ENCODE data around the gene ADAP2.
"Not testable (repeated sequence)": the region's sequence is repeated elsewhere in the genome, so short reads cannot be mapped to it uniquely, and the experiment has no call there.

Gene ADAP2

GRCh38 chr17:30931582-30931981, 9.8 kb downstream of the ADAP2 start:
- not testable (repeated sequence) for H2BK120ac ChIP-seq (ENCODE audit: low read depth, low read length); H3K4ac ChIP-seq (ENCODE audit: low read depth, low read length); H3K79me1 ChIP-seq (ENCODE audit: low read length); H3K18ac ChIP-seq (ENCODE audit: low read length); H2BK5ac ChIP-seq (ENCODE audit: low read length); H2BK15ac ChIP-seq (replicated peaks; ENCODE audit: low read depth); H2AK5ac ChIP-seq (ENCODE audit: low read length); H3K4me1 ChIP-seq (ENCODE audit: control insufficient read depth, low read depth, low read length); DNase-seq; H4K8ac ChIP-seq (ENCODE audit: low read depth, low read length); H3K23ac ChIP-seq (ENCODE audit: low read length); H3K27me3 ChIP-seq (ENCODE audit: insufficient read depth, low read length, poor library complexity); H3K36me3 ChIP-seq (ENCODE audit: control insufficient read depth, insufficient read depth, low read length); H4K5ac ChIP-seq (ENCODE audit: low read length); H3K4me2 ChIP-seq (ENCODE audit: low read length); H3K9ac ChIP-seq (ENCODE audit: low read length); H3K27ac ChIP-seq (ENCODE audit: low read depth, low read length); H3K4me3 ChIP-seq (ENCODE audit: low read length); H3K56ac ChIP-seq (ENCODE audit: low read length); H3K79me2 ChIP-seq (ENCODE audit: control insufficient read depth, insufficient read depth, low read length)
- no CpG with 5 or more reads among the region's 8 CpGs for WGBS (ENCODE audit: extremely low coverage, insufficient coverage, low lambda C conversion rate)

GRCh38 chr17:30933966-30934365, 12.2 kb downstream of the ADAP2 start:
- no peak overlapping the region for H2AK5ac ChIP-seq (ENCODE audit: low read length)
- no peaks in the 10 kb centered on the region for H3K36me3 ChIP-seq (ENCODE audit: control insufficient read depth, insufficient read depth, low read length)
- no peak overlapping the region for H3K27ac ChIP-seq (ENCODE audit: low read depth, low read length)
- H2BK120ac ChIP-seq (ENCODE audit: low read depth, low read length): no peak overlapping the region
- no CpG with 5 or more reads among the region's 5 CpGs for WGBS (ENCODE audit: extremely low coverage, insufficient coverage, low lambda C conversion rate)
- no peak overlapping the region for H3K4me3 ChIP-seq (ENCODE audit: low read length)
- H3K4ac ChIP-seq (ENCODE audit: low read depth, low read length): no peak overlapping the region
- no peak overlapping the region for H3K23ac ChIP-seq (ENCODE audit: low read length)
- H3K9ac ChIP-seq (ENCODE audit: low read length): no peak overlapping the region
- no peaks in the 10 kb centered on the region for H3K79me2 ChIP-seq (ENCODE audit: control insufficient read depth, insufficient read depth, low read length)
- H2BK15ac ChIP-seq (replicated peaks; ENCODE audit: low read depth): no peak overlapping the region
- no peak for DNase-seq
- H4K8ac ChIP-seq (ENCODE audit: low read depth, low read length): no peak overlapping the region
- no peak overlapping the region for H4K5ac ChIP-seq (ENCODE audit: low read length)
- no peaks in the 10 kb centered on the region for H3K4me1 ChIP-seq (ENCODE audit: control insufficient read depth, low read depth, low read length)
- H3K56ac ChIP-seq (ENCODE audit: low read length): no peak overlapping the region
- H3K79me1 ChIP-seq (ENCODE audit: low read length): no peaks in the 10 kb centered on the region
- H2BK5ac ChIP-seq (ENCODE audit: low read length): no peak overlapping the region
- H3K18ac ChIP-seq (ENCODE audit: low read length): no peak overlapping the region
- no peaks in the 10 kb centered on the region for H3K27me3 ChIP-seq (ENCODE audit: insufficient read depth, low read length, poor library complexity)
- no peak overlapping the region for H3K4me2 ChIP-seq (ENCODE audit: low read length)

- Histone ChIP-seq H3K9ac (ENCODE audit: low read length) (no peak overlapping the region), H3K4me2 (ENCODE audit: low read length) (no peak overlapping the region), H3K4me1 (ENCODE audit: control insufficient read depth, low read depth, low read length) (no peaks in the 10 kb centered on the region), H3K4me3 (ENCODE audit: low read length) (no peak overlapping the region), H2BK5ac (ENCODE audit: low read length) (no peak overlapping the region), H3K23ac (ENCODE audit: low read length) (no peak overlapping the region), H3K4ac (ENCODE audit: low read depth, low read length) (no peak overlapping the region), H2BK15ac (replicated peaks; ENCODE audit: low read depth) (no peak overlapping the region), H3K18ac (ENCODE audit: low read length) (no peak overlapping the region), H3K56ac (ENCODE audit: low read length) (no peak overlapping the region), H3K79me1 (ENCODE audit: low read length) (no peaks in the 10 kb centered on the region), H4K5ac (ENCODE audit: low read length) (no peak overlapping the region), H3K36me3 (ENCODE audit: control insufficient read depth, insufficient read depth, low read length) (no peaks in the 10 kb centered on the region), H3K79me2 (ENCODE audit: control insufficient read depth, insufficient read depth, low read length) (no peaks in the 10 kb centered on the region), H2BK120ac (ENCODE audit: low read depth, low read length) (no peak overlapping the region), H3K27ac (ENCODE audit: low read depth, low read length) (no peak overlapping the region), H2AK5ac (ENCODE audit: low read length) (no peak overlapping the region), H4K8ac (ENCODE audit: low read depth, low read length) (no peak overlapping the region), H3K27me3 (ENCODE audit: insufficient read depth, low read length, poor library complexity) (no peaks in the 10 kb centered on the region)
- no peak for DNase-seq
- WGBS (ENCODE audit: extremely low coverage, insufficient coverage, low lambda C conversion rate): no CpG with 5 or more reads among the region's 13 CpGs
Measured at GRCh38 chr17:30939051-30939689, 17.4 kb downstream of the ADAP2 start.

GRCh38 chr17:30942308-30943079, 20.7 kb downstream of the ADAP2 start:
- Histone ChIP-seq H3K79me2 (ENCODE audit: control insufficient read depth, insufficient read depth, low read length) (no peaks in the 10 kb centered on the region), H4K8ac (ENCODE audit: low read depth, low read length) (no peak overlapping the region), H2AK5ac (ENCODE audit: low read length) (no peak overlapping the region), H3K4ac (ENCODE audit: low read depth, low read length) (no peak overlapping the region), H2BK120ac (ENCODE audit: low read depth, low read length) (no peak overlapping the region), H3K27ac (ENCODE audit: low read depth, low read length) (no peak overlapping the region), H2BK15ac (replicated peaks; ENCODE audit: low read depth) (no peak overlapping the region), H3K23ac (ENCODE audit: low read length) (no peak overlapping the region), H3K79me1 (ENCODE audit: low read length) (no peaks in the 10 kb centered on the region), H3K4me2 (ENCODE audit: low read length) (no peak overlapping the region), H4K5ac (ENCODE audit: low read length) (no peak overlapping the region), H3K4me3 (ENCODE audit: low read length) (no peak overlapping the region), H3K4me1 (ENCODE audit: control insufficient read depth, low read depth, low read length) (no peaks in the 10 kb centered on the region), H3K56ac (ENCODE audit: low read length) (no peak overlapping the region), H3K27me3 (ENCODE audit: insufficient read depth, low read length, poor library complexity) (no peaks in the 10 kb centered on the region), H3K9ac (ENCODE audit: low read length) (no peak overlapping the region), H3K36me3 (ENCODE audit: control insufficient read depth, insufficient read depth, low read length) (no peaks in the 10 kb centered on the region), H2BK5ac (ENCODE audit: low read length) (no peak overlapping the region), H3K18ac (ENCODE audit: low read length) (no peak overlapping the region)
- WGBS (ENCODE audit: extremely low coverage, insufficient coverage, low lambda C conversion rate): no CpG with 5 or more reads among the region's 4 CpGs
- DNase-seq: no peak

GRCh38 chr17:30947796-30948195, 26.1 kb downstream of the ADAP2 start:
- H2BK5ac ChIP-seq (ENCODE audit: low read length): no peak overlapping the region
- no peak overlapping the region for H4K5ac ChIP-seq (ENCODE audit: low read length)
- H3K79me1 ChIP-seq (ENCODE audit: low read length): no peaks in the 10 kb centered on the region
- no peaks in the 10 kb centered on the region for H3K36me3 ChIP-seq (ENCODE audit: control insufficient read depth, insufficient read depth, low read length)
- no peak overlapping the region for H2AK5ac ChIP-seq (ENCODE audit: low read length)
- H3K23ac ChIP-seq (ENCODE audit: low read length): no peak overlapping the region
- H3K27ac ChIP-seq (ENCODE audit: low read depth, low read length): no peak overlapping the region
- no peak overlapping the region for H4K8ac ChIP-seq (ENCODE audit: low read depth, low read length)
- H3K79me2 ChIP-seq (ENCODE audit: control insufficient read depth, insufficient read depth, low read length): no peaks in the 10 kb centered on the region
- H3K56ac ChIP-seq (ENCODE audit: low read length): no peak overlapping the region
- no peak overlapping the region for H3K9ac ChIP-seq (ENCODE audit: low read length)
- no peak overlapping the region for H3K4ac ChIP-seq (ENCODE audit: low read depth, low read length)
- WGBS (ENCODE audit: extremely low coverage, insufficient coverage, low lambda C conversion rate): 100% methylated on average over 3 of the region's 5 CpGs
- H2BK15ac ChIP-seq (replicated peaks; ENCODE audit: low read depth): no peak overlapping the region
- no peak overlapping the region for H3K4me2 ChIP-seq (ENCODE audit: low read length)
- no peak for DNase-seq
- no peak overlapping the region for H3K18ac ChIP-seq (ENCODE audit: low read length)
- H2BK120ac ChIP-seq (ENCODE audit: low read depth, low read length): no peak overlapping the region
- H3K4me3 ChIP-seq (ENCODE audit: low read length): no peak overlapping the region
- H3K4me1 ChIP-seq (ENCODE audit: control insufficient read depth, low read depth, low read length): no peaks in the 10 kb centered on the region
- no peaks in the 10 kb centered on the region for H3K27me3 ChIP-seq (ENCODE audit: insufficient read depth, low read length, poor library complexity)

Data from mesendoderm (in vitro differentiated cells).